BJ (cell line): ENCODE data around the gene ESRP2. TPM values are rescaled to one million over a fixed set of nuclear protein-coding genes. Genes with fewer than 3 reads are reported as not detected.

Source experiments
- CTCF ChIA-PET: fragments of 350-600 bp; formaldehyde crosslinking; extraction: SDS; loops from one replicate; lab custom pipeline; 2021; ENCODE audit warnings: antibody characterized with exemption, inconsistent platforms; lab: Yijun Ruan, JAX
- POLR2A ChIA-PET: fragments of 300-600 bp; sonication (Branson Sonifier 250); formaldehyde crosslinking; extraction: SDS; loops from one replicate; lab custom pipeline; 2021; ENCODE audit warnings: antibody characterized with exemption; lab: Charles Lee
- DNase-seq: peaks from one replicate; pipeline ENCODE4 v3.0.0-alpha.2; 2011; ENCODE audit warnings: low read depth
- H3K27me3 ChIP-seq: 2 replicates; pipeline ENCODE4 v1.6.0; 2011; ENCODE audit warnings: low read length; ENCODE audit not compliant: control insufficient read depth, insufficient read depth
- H3K36me3 ChIP-seq: 2 replicates; pipeline ENCODE4 v1.5.1; 2011; ENCODE audit warnings: low read length; ENCODE audit not compliant: control insufficient read depth, insufficient read depth
- H3K4me3 ChIP-seq: 2 replicates; pipeline ENCODE4 v1.5.1; 2011; ENCODE audit warnings: low read depth, mild to moderate bottlenecking, control low read depth, low read length
- CTCF ChIP-seq: IDR thresholded peaks from 2 replicates; pipeline ENCODE4 v1.5.1; 2011; ENCODE audit warnings: low read depth, mild to moderate bottlenecking, control low read depth, inconsistent platforms, low read length, moderate library complexity; ENCODE audit not compliant: insufficient read depth
- polyA plus RNA-seq: library from polyadenylated mRNA; depleted of rRNA; stranded (reverse); fragments of >200 nt; gene quantifications from 2 replicates; pipeline ENCODE4 v1.2.3, GENCODE V29; 2011

ESRP2 gene
- polyA plus RNA-seq, 1 experiment: 0.04 TPM

DNA sequence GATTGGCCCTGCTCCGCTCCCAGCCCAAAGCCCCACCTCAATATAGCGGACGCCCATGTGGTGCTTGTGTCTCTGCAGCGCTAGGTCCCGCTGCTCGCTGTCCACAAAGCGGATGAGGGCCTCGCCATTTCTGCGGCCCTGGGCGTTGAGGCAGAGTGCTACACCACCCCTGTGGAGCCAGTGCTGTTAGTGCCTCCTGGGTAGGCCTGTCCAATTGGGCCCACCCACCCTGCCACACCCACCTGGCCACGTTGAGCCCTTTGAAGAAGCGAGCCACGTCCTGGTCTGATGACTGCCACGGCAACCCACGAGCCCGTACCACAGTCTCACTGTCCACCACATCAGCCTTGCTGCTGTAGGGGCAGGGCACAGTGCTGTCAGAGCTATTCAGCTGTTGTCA lies 3.6 kb downstream of the ESRP2 start:
- TF ChIP-seq CTCF: no peak
- no peak overlapping the region for H3K4me3 ChIP-seq
- ChIA-PET POLR2A (no interaction called here), CTCF (no interaction called here)
- H3K36me3 ChIP-seq: peaks cover 4% of the 10 kb centered on the region
- no peak for DNase-seq
- no peaks in the 10 kb centered on the region for H3K27me3 ChIP-seq

DNA sequence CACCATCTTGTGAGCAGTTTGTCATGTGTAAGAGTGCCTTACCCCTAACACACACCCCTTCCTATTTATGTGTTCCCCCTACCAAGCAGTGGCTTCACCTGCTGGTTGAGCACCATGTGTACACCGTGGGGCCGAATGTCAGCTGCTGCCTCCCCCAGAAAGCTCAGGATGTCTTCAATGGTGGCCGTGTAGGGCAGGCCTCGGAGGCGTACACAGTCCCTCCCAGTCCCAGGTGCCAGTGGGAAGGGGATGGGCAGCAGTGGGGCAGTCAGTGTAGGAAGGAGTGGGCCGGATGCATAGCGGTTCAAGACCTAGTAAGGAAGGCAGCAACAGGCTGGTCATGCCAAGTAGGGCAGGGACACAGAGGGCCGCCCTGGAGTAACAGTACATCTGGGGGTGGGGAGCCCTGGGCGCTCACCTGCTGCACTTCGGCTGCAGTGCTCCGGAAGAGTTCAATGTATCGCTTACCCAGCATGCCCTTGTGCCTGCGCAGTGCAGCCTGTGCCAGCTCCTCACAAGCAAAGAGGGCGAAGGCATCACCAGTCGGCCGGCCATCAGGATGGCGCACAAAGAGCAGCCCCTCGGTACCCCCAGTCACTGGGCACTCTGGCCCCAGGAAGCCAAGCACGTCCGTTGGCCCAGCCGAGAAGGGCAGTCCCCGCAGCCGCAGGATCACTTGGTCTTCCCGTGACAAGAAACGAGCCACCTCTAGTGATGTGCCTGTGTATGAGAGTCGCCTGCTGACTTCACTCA lies 4.4 kb downstream of the ESRP2 start:
- ChIA-PET POLR2A (no interaction called here), CTCF (interaction anchor here (0.7 to 2.5 kb wide), 4 partner anchors 30 to 240 kb away, joined by 3 to 18 read pairs (median 3); no protein-coding TSS in a partner anchor)

DNA sequence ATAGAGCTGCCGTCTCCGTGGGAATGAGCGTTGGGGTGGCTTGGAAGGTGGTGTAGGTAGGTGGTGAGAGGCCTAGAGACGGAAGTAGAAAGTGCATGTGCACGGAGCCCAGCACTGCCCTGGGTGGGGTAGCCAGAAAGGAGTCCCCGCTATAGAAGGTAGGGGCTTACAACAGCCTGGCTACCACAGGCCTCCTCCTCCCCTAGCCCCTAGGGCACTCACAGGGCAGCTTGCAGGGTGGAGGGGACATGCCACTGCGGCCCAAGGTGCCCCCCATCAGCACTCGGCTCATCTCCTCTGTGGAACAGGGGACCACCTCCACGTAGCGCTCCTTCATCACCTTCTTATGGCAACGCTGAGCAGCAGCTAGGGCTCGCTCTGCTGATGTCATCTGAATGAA lies 5.0 kb downstream of the ESRP2 start:
- Histone ChIP-seq H3K27me3 (no peaks in the 10 kb centered on the region), H3K4me3 (no peak overlapping the region), H3K36me3 (peaks cover 4% of the 10 kb centered on the region)
- POLR2A ChIA-PET: no interaction called here
- no peak for TF ChIP-seq CTCF
- CTCF ChIA-PET: interaction anchor here (0.7 to 2.5 kb wide), 6 partner anchors 20 to 240 kb away, joined by 3 to 18 read pairs (median 3); no protein-coding TSS in a partner anchor
- DNase-seq: no peak

More for the DNA sequence above, 4.4 kb downstream of the ESRP2 start:
- H3K4me3 ChIP-seq: no peak overlapping the region
- no peak for TF ChIP-seq CTCF
- peaks cover 4% of the 10 kb centered on the region for H3K36me3 ChIP-seq
- DNase-seq: no peak
- H3K27me3 ChIP-seq: no peaks in the 10 kb centered on the region

DNA sequence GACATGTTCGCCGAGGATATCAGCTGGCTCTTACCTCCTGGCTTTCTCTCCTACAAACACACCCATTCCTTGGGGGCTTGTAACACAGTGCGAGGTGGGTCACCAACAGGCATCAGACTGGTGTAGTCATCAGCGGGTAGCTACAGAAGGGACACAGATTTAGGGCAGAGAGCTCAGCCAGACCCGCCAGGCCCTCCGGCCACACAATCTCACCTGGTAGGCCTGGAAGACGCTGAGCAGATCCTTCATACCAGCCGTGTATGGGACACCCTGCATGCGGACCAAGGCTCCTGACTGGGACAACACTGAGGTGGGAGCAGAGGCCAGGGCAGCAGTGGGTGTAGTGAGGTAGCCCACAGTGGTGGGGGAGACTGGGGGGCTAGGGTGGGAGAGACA lies 5.8 kb downstream of the ESRP2 start:
- no peaks in the 10 kb centered on the region for H3K27me3 ChIP-seq
- no peak overlapping the region for H3K4me3 ChIP-seq
- no peak for TF ChIP-seq CTCF
- DNase-seq: no peak
- ChIA-PET CTCF (interaction anchor here (0.6 to 4.6 kb wide), 13 partner anchors 10 to 413 kb away, joined by 3 to 61 read pairs (median 4); no protein-coding TSS in a partner anchor), POLR2A (no interaction called here)
- peaks cover 4% of the 10 kb centered on the region for H3K36me3 ChIP-seq

GRCh38 chr16:68229431-68230175 lies 6.3 kb downstream of the ESRP2 start:
- H3K4me3 ChIP-seq: no peak overlapping the region
- ChIA-PET POLR2A (no interaction called here), CTCF (interaction anchor here (0.6 to 4.6 kb wide), 13 partner anchors 10 to 413 kb away, joined by 3 to 61 read pairs (median 4); no protein-coding TSS in a partner anchor)
- DNase-seq: no peak
- H3K27me3 ChIP-seq: no peaks in the 10 kb centered on the region
- H3K36me3 ChIP-seq: peaks cover 4% of the 10 kb centered on the region
- TF ChIP-seq CTCF: peak; percentile 93
